GM04504 (cell line): ENCODE data around the gene FRMD8.
"Not testable (repeated sequence)": the region's sequence is repeated elsewhere in the genome, so short reads cannot be mapped to it uniquely, and the experiment has no call there.

Experiments used
- DNase-seq: peaks from one replicate; pipeline ENCODE4 v3.0.0-alpha.2; 2012; ENCODE audit warnings: low read depth

FRMD8 gene

GRCh38 chr11:65393513-65394079, 7.2 kb downstream of the FRMD8 start:
- DNase-seq: no peak

DNA sequence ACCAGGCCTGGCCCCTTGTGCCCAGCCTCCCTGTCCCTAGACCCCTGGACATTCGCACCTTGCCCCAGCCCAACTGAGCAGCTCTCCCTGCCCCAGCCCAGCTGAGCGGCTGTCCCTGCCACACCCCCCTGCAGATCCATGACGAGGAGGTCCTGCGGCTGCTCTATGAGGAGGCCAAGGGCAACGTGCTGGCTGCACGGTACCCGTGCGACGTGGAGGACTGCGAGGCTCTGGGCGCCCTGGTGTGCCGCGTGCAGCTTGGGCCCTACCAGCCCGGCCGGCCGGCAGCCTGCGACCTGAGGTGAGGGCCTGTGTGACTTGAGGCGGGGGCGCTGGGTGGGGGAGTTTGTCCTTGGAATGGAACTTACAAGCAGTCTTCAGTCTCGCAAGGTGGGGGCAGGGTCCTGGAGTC, 7.7 kb downstream of the FRMD8 start:
- no peak for DNase-seq

DNA sequence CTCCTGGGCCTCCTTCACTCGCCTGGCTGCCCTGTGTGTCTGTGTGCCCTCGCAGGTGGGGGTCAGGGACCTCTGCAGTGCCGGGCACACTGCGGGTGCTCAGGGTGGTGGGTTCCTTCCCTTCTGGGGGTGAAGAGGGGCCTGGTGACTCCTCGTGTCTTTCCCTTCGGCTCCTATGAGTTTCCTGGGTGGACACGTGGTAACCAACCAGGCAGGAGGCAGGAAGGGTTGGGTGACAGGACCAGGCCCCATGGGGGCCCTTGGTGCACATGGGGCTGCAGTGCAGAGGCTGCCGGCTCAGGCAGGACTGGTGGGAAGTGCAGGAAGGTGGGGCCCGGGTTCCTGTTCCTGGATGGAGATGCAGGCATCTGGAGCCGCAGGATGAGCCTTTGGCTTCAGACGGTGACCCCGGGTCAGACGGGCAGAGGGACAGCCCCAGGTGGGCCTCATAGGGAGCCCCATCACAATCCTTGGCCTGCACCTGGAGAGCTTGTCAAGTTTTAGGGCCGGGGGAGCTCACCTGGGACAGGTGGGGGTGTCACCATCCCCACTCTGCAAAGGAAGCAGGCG, 9.6 kb downstream of the FRMD8 start:
- no peak for DNase-seq

- no peak for DNase-seq
Observed at GRCh38 chr11:65396769-65397745, 10.6 kb downstream of the FRMD8 start.

DNA sequence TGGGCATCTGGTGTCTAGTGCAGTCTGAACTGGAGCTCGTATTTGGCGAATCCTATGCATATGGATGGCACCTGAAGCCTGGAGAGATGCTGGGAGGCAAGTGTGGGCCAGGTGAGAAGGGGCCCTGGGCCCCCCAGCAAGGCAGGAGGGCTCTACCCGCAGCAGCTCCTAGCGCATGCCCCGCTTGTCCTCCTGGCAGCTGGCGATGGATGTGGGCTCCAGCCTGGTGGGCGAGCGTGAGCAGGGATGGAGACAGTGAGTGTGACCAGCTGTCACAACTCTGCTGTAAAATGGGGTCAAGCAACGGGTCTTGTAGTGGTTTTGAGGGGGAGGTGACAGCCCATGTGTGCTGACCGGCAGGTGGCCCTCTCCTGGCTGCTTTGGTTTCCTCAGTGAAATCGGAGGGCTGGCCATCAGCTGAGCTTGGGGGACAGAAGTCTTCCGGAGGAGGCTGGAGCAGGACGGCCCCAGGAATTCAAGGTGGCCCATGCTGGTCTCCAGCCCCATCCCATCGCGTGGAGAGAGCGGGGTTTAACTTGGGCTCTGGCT, 12.0 kb downstream of the FRMD8 start:
- no peak for DNase-seq

- no peak for DNase-seq
Observed at GRCh38 chr11:65399249-65399648, 12.8 kb downstream of the FRMD8 start.

GRCh38 chr11:65399845-65400244, 13.4 kb downstream of the FRMD8 start:
- no peak for DNase-seq

DNA sequence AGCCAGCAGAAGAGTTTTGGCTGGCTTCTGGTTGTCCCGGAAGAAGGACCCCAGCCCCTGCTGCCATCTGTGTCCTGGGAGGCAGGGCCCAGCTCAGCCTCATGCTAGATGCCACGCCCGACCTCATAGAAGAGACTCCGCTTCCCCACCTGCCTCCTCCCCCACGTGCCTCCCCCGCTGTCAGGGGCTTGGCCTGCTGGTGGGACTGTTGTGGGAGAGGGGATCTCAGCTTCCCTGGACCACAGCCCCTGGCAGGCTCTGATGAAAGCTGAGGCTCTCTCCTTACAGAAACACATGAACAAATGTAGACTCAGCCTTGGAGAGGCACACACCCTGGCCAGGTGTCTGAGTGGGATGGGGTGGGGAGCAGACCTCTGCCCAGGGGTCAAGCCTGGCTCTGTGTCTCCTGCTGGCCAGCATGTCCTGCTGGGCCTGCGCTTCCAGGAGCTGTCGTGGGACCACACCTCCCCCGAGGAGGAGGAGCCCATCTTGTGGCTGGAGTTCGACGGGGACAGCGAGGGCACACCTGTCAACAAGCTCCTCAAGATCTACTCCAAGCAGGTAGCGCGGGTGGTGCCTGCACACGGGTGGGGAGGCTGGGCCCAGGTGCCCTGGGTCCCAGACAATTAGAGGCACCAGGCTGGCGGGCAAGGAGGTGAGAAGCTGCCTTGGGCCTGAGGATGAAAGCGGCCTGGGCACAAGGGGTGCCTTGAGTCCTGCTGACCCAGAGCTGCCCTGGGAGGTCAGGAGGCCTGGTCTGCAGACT, 14.1 kb downstream of the FRMD8 start:
- DNase-seq: no peak

GRCh38 chr11:65401073-65401802, 14.8 kb downstream of the FRMD8 start:
- DNase-seq: no peak

DNA sequence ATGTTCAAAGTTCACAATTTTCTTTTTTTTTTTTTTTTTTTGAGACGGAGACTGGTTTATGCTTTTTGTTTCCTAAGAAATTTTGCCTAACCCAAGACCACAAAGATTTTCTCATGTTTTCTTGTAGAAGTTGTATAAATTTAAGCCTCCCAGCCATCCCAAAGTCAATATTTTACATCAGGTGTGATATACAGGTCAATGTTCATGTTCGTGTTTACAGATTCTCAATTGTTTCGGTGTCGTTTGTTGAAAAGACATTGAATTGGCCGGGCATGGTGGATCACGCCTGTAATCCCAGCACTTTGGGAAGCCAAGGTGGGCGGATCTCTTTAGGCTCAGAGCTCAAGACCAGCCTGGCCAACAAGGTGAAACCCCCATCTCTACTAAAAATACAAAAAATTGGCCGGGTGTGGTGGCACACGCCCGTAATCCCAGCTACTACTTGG, 15.4 kb downstream of the FRMD8 start:
- DNase-seq: no peak

DNA sequence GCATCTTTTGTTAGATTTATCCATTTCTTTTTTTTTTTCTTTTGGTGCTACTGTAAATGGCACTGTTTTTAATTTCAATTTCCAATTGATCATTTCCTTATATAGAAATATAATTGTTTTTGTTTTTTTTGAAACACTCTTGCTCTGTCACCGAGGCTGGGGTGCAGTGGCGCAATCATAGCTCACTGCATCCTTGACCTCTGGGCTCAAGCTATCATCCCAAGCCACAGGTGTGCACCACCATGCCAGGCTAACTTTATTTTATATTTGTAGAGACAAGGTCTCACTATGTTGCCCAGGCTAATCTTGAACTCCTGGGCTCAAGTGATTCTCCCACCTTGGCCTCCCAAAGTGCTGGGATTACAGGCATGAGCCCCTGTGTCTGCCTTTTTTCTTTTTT, 16.4 kb downstream of the FRMD8 start:
- no peak for DNase-seq

DNA sequence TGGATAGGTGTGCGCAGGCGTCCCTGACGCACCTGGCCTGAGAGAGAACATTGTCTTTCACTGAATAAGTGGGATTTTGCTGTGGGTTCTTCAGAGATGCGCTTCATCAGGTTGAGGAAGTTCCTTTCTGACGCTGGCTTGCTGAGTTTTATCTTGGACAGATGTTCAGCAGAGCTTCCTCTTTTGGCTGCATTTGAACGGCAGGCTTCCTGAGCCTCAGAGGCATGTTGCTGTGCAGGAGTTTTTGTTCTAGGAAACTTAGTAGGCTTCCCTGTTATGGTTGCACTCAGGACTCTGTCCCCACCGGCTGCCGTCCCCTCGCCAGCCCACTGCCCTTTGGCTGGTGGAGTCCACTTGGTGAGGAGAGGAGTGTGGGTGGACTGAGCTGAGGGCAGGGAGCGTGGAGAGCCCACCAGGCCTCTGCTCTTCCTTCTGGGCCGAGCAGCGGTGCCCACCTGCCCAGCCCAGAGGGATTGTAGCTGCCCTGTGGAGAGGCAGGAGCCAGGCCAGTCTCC, 17.2 kb downstream of the FRMD8 start:
- DNase-seq: no peak

DNA sequence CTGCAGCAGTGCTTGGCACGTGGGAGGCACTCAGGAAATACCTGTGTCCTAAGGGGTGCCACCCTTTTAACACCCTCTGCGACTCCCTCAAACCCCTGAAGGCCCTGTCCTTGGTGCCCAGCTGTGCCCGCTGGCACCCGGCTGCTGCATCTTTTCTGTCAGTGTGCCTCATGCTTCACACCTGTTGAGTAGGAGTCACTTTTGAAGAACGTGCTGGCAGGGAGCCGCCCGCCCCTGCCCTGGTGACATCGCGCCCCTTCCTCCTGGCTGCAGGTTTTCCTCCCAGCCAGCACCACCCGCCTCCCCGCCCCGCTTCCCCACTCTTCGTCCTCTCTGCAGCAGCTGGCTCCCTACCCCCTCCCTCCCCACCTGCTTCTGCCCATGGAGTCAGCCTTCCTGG, 17.8 kb downstream of the FRMD8 start:
- DNase-seq: no peak

GRCh38 chr11:65404638-65405339, 18.4 kb downstream of the FRMD8 start:
- DNase-seq: no peak

GRCh38 chr11:65410936-65411680, 24.7 kb downstream of the FRMD8 start:
- no peak for DNase-seq

GRCh38 chr11:65411681-65412070, 25.2 kb downstream of the FRMD8 start:
- DNase-seq: no peak

DNA sequence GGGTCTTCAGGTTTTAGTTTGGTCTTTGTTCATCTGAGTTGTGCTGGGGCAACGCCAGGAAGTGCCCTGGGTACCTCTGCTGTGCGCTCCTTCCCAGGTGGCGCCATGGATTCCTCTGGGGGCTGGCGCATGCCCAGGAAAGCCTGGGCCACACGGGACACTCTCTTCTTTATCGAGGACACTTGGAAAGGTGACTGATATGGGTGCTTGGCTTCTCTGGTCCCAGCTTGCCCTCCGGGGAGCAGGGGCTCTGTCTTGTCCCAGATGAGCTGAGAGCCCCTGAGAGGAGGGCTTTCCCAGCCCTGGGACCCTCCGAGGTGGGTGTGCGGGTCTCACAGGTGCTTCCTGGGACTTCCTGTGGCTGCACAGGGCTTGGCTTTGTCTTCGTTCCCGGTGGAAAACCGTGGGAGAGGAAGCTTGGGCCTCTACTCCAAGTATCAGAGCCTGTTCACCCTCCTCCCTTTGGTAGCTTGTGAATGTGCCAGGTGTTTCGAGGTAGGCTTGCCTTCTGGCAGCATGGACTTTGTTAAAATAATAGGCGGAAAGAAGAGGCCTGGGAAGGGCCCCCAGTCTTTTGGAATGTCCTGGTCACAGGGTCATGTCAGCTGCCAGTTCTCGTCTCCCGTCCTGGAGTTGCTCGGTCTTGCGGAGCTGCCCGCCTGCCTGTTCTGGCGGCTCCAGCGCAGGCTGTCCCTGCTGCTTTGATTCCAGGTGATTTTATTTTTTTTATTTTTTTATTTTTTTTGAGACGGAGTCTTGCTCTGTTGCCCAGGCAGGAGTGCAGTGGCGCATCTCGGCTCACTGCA, 26.0 kb downstream of the FRMD8 start:
- no peak for DNase-seq

- not testable (repeated sequence) for DNase-seq
Observed at GRCh38 chr11:65413077-65413664, 26.7 kb downstream of the FRMD8 start.
